NCI-H146 treated with DMSO at 0.1 percent for 48 hours (cell line): ENCODE results near the gene DEPDC4.
"Not testable (repeated sequence)": the region's sequence is repeated elsewhere in the genome, so short reads cannot be mapped to it uniquely, and the experiment has no call there.

Experiments used
- DNase-seq: peaks from one replicate; lab custom pipeline; 2025; ENCODE audit not compliant: unreplicated experiment; lab: John Stamatoyannopoulos, UW

DEPDC4 gene

GRCh38 chr12:100266835-100267602, at the start of gene DEPDC4, which contains the start of gene SCYL2:
DEPDC4 (minus strand) TSS chr12:100267079; CDS start chr12:100267076, 3 bp downstream.
SCYL2 (plus strand) TSS chr12:100267177; CDS start chr12:100282971, 15,794 bp downstream.
- peak; percentile 92 for DNase-seq

GRCh38 chr12:100311317-100311716, 44.4 kb upstream of the DEPDC4 start:
- DNase-seq, result no peak

- DNase-seq, result not testable (repeated sequence)
Measured at GRCh38 chr12:100308138-100308537, 41.3 kb upstream of the DEPDC4 start.

- not testable (repeated sequence) for DNase-seq
Measured at GRCh38 chr12:100304334-100304733, 37.5 kb upstream of the DEPDC4 start.

GRCh38 chr12:100303831-100304230, 37.0 kb upstream of the DEPDC4 start:
- DNase-seq, result no peak

GRCh38 chr12:100302081-100302480, 35.2 kb upstream of the DEPDC4 start:
- DNase-seq, result no peak

- no peak for DNase-seq
Measured at GRCh38 chr12:100295764-100296555, 29.1 kb upstream of the DEPDC4 start.

GRCh38 chr12:100294366-100294765, 27.5 kb upstream of the DEPDC4 start:
- not testable (repeated sequence) for DNase-seq

- DNase-seq, result no peak
Measured at GRCh38 chr12:100293017-100293416, 26.1 kb upstream of the DEPDC4 start.

GRCh38 chr12:100290016-100290415, 23.1 kb upstream of the DEPDC4 start:
- no peak for DNase-seq

GRCh38 chr12:100289038-100289437, 22.2 kb upstream of the DEPDC4 start:
- no peak for DNase-seq

GRCh38 chr12:100284556-100284955, 17.7 kb upstream of the DEPDC4 start:
- DNase-seq, result not testable (repeated sequence)

- DNase-seq, result no peak
Measured at GRCh38 chr12:100279607-100280244, 12.8 kb upstream of the DEPDC4 start.

GRCh38 chr12:100279159-100279558, 12.3 kb upstream of the DEPDC4 start:
- no peak for DNase-seq

GRCh38 chr12:100274291-100274690, 7.4 kb upstream of the DEPDC4 start:
- no peak for DNase-seq

- no peak for DNase-seq
Measured at GRCh38 chr12:100273782-100274181, 6.9 kb upstream of the DEPDC4 start.

- DNase-seq, result no peak
Measured at GRCh38 chr12:100268835-100269564, 2.1 kb upstream of the DEPDC4 start.

- DNase-seq, result no peak
Measured at GRCh38 chr12:100267603-100268281, 863 bp upstream of the DEPDC4 start.

GRCh38 chr12:100266585-100266834, 369 bp downstream of the DEPDC4 start:
- DNase-seq, result no peak

GRCh38 chr12:100265732-100266584, 921 bp downstream of the DEPDC4 start:
- DNase-seq, result no peak
